Stimulated activated CD8-positive, alpha-beta memory T cell treated with anti-CD3 and anti-CD28 coated beads, Interleukin-4, amount 100 ng/mL, for 48 hours (primary cell): ENCODE results near the gene FAM3A.
"Not testable (repeated sequence)": the region's sequence is repeated elsewhere in the genome, so short reads cannot be mapped to it uniquely, and the experiment has no call there.

Experiments
- DNase-seq: peaks from one replicate; pipeline ENCODE4 v3.0.0-alpha.2; 2020

FAM3A gene

GRCh38 chrX:154502989-154503388 is 13.0 kb downstream of the FAM3A start:
- no peak for DNase-seq

- no peak for DNase-seq
Measured at GRCh38 chrX:154502098-154502497, 13.9 kb downstream of the FAM3A start.

GRCh38 chrX:154501423-154501822 is 14.6 kb downstream of the FAM3A start:
- DNase-seq: not testable (repeated sequence)

GRCh38 chrX:154496591-154497137 is 19.4 kb downstream of the FAM3A start:
- not testable (repeated sequence) for DNase-seq

- no peak for DNase-seq
Measured at GRCh38 chrX:154495472-154495922, 20.5 kb downstream of the FAM3A start.

GRCh38 chrX:154494715-154495114 is 21.3 kb downstream of the FAM3A start:
- DNase-seq: no peak

- DNase-seq: peak; percentile 89
Measured at GRCh38 chrX:154490414-154491083, 25.5 kb downstream of the FAM3A start, which contains the start of gene SLC10A3. TSS of gene SLC10A3 (minus strand) at chrX:154490629. CDS start at chrX:154488940, 1,689 bp downstream.

- peak; percentile 37 for DNase-seq
Measured at GRCh38 chrX:154490021-154490413, 26.0 kb downstream of the FAM3A start.

GRCh38 chrX:154489182-154489581 is 26.9 kb downstream of the FAM3A start:
- no peak for DNase-seq

GRCh38 chrX:154488336-154489075 is 27.5 kb downstream of the FAM3A start:
- no peak for DNase-seq

- DNase-seq: no peak
Measured at GRCh38 chrX:154487518-154488290, 28.3 kb downstream of the FAM3A start.

- peak; percentile 65 for DNase-seq
Measured at GRCh38 chrX:154486396-154487207, 29.4 kb downstream of the FAM3A start, which contains the start of gene UBL4A. TSS of gene UBL4A (minus strand) at chrX:154486615. CDS start at chrX:154486584, 31 bp downstream.

- peak; percentile 44 for DNase-seq
Measured at GRCh38 chrX:154486052-154486395, 30.0 kb downstream of the FAM3A start.

- DNase-seq: no peak
Measured at GRCh38 chrX:154485150-154486051, 30.6 kb downstream of the FAM3A start.

GRCh38 chrX:154484255-154485149 is 31.5 kb downstream of the FAM3A start:
- no peak for DNase-seq

GRCh38 chrX:154483325-154483724 is 32.7 kb downstream of the FAM3A start:
- DNase-seq: no peak

GRCh38 chrX:154482786-154483185 is 33.2 kb downstream of the FAM3A start:
- DNase-seq: no peak

GRCh38 chrX:154481911-154482601 is 34.0 kb downstream of the FAM3A start:
- DNase-seq: no peak

GRCh38 chrX:154481195-154481594 is 34.8 kb downstream of the FAM3A start:
- DNase-seq: no peak
